GM19397 (cell line): Measurements from ENCODE around the gene LXN.
A peak's percentile ranks its signal among the peaks of the same experiment; 100 is the strongest.
"Not testable (repeated sequence)": the region's sequence is repeated elsewhere in the genome, so short reads cannot be mapped to it uniquely, and the experiment has no call there.

Experiments
- ATAC-seq: cut with Tn5 transposase; IDR thresholded peaks from one replicate; pipeline ENCODE4 v1.9.1; 2021; ENCODE audit warnings: mild to moderate bottlenecking, moderate library complexity; ENCODE audit not compliant: unreplicated experiment

Gene LXN

GRCh38 chr3:158672215-158673176 lies at the start of gene LXN:
Gene LXN (minus strand): TSS chr3:158672648. CDS start chr3:158672478, 170 bp downstream.
- ATAC-seq: peak; percentile 100

- no peak for ATAC-seq
Observed at GRCh38 chr3:158722108-158722507, 49.7 kb upstream of the LXN start.

- no peak for ATAC-seq
Observed at GRCh38 chr3:158718490-158719170, 46.2 kb upstream of the LXN start.

- no peak for ATAC-seq
Observed at GRCh38 chr3:158717576-158717975, 45.1 kb upstream of the LXN start.

- ATAC-seq: no peak
Observed at GRCh38 chr3:158713094-158713499, 40.6 kb upstream of the LXN start.

GRCh38 chr3:158712443-158712842 lies 40.0 kb upstream of the LXN start:
- ATAC-seq: no peak

- ATAC-seq: no peak
Observed at GRCh38 chr3:158711886-158712285, 39.4 kb upstream of the LXN start.

- no peak for ATAC-seq
Observed at GRCh38 chr3:158710601-158711000, 38.2 kb upstream of the LXN start.

GRCh38 chr3:158709666-158710083 lies 37.2 kb upstream of the LXN start:
- no peak for ATAC-seq

GRCh38 chr3:158703566-158703965 lies 31.1 kb upstream of the LXN start:
- no peak for ATAC-seq

GRCh38 chr3:158702815-158703481 lies 30.5 kb upstream of the LXN start:
- no peak for ATAC-seq

GRCh38 chr3:158701420-158702065 lies 29.1 kb upstream of the LXN start:
- no peak for ATAC-seq

- ATAC-seq: no peak
Observed at GRCh38 chr3:158700559-158700958, 28.1 kb upstream of the LXN start.

- ATAC-seq: no peak
Observed at GRCh38 chr3:158696618-158697017, 24.2 kb upstream of the LXN start.

- not testable (repeated sequence) for ATAC-seq
Observed at GRCh38 chr3:158693866-158694456, 21.5 kb upstream of the LXN start.

- ATAC-seq: no peak
Observed at GRCh38 chr3:158685159-158685558, 12.7 kb upstream of the LXN start.

- no peak for ATAC-seq
Observed at GRCh38 chr3:158683230-158683962, 10.9 kb upstream of the LXN start.

- no peak for ATAC-seq
Observed at GRCh38 chr3:158680861-158681260, 8.4 kb upstream of the LXN start.

GRCh38 chr3:158679547-158680000 lies 7.1 kb upstream of the LXN start:
- no peak for ATAC-seq

- ATAC-seq: no peak
Observed at GRCh38 chr3:158678687-158679086, 6.2 kb upstream of the LXN start.
